ENCODE results near the gene TMEM201. TPM values are rescaled to one million over a fixed set of nuclear protein-coding genes. Genes with fewer than 3 reads are reported as not detected.

TMEM201 gene
- total and polyA plus RNA-seq, 9 of the 15 experiments (the other 6 are each of a cell fraction or from before 2014, with no cell fraction given), result 0.42 to 51.3 (median 7.4) TPM

DNA sequence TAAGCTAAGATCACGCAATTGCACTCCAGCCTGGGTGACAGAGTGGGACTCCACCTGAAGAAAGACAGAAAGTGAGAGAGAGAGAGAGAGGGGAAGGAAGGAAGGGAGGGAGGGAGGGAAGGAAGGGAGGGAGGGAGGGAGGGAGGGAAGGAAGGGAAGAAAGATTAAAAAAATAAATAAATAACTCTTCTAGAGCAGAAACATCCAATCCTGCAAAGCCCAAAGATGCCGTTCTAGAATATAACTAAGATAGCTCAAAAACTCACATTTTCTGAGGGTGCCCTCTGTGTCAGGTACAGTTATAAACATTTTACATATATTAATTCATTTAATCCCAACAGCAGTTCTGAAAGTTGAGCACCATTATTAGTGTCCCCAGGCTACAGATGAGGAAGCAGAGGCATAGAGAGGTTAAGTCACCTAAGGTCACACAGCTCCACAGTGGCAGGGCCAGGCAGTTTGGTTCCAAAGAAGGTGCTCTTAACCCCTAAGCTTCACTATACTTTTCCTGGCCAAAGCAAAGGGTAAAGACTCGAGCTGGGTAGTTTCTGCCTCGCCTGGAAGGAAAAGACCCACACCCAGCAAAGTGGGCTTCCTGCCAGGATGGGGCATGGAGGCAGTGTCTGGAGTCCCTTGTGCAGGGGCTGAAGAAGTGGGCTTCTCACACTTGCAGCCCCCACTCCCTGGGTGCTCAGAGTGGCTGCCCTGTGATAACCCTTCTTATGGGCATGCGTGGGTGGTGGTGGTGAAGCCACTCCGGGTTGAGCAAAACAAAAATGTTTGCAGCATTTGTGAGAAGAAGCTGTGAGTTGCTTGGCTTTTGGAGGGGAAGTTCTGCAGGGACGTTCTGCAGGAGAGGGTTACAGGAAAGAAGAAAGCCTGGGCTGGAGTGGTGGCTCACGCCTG is 54.9 kb downstream of the TMEM201 start:
- Histone ChIP-seq H3K4me2 (ENCODE audit: insufficient read depth, low read length) (no peak overlapping the region), H3K79me2 (ENCODE audit: control insufficient read depth, insufficient read depth, low read length) (no peaks in the 10 kb centered on the region), H3K27me3 (ENCODE audit: control insufficient read depth in 2 of 2, insufficient read depth in 2 of 2, low read length in 2 of 2) (peaks cover 2 to 8% of the 10 kb centered on the region in 2 experiments; a peak in 1 of 5 replicates), H3K36me3 (ENCODE audit: control insufficient read depth, insufficient read depth, low read length) (no peaks in the 10 kb centered on the region), H3K9me1 (ENCODE audit: control insufficient read depth, insufficient read depth, low read length) (no peaks in the 10 kb centered on the region), H4K20me1 (replicated peaks; ENCODE audit: control insufficient read depth, insufficient read depth, low read length) (0 out of 2 replicates have a peak, but pooled peaks cover 3% of the 10 kb centered on the region), H3K9me3 (replicated peaks; ENCODE audit: control insufficient read depth, insufficient read depth, low read depth, low read length) (no peaks in the 10 kb centered on the region), H3K27ac (ENCODE audit: extremely low read depth, low read depth, low read length) (no peak overlapping the region), H3K9ac (ENCODE audit: insufficient read depth in 1 of 2, low read depth in 2 of 2, low read length in 2 of 2) (no peak overlapping the region), H3K4me1 (replicated peaks in 1 of 2; ENCODE audit: control insufficient read depth in 2 of 2, insufficient read depth in 2 of 2, low read length in 2 of 2) (peaks cover 6 to 7% of the 10 kb centered on the region in 2 experiments; a peak in 2 of 5 replicates), H3K4me3 (no peak overlapping the region), H2AFZ (ENCODE audit: low read depth, low read length) (no peak overlapping the region)
- POLR2A ChIA-PET, result interaction anchor here (0.6 to 1.9 kb wide), 3 partner anchors 13 to 498 kb away, joined by 3 to 5 read pairs (median 4); no protein-coding TSS in a partner anchor
- 24% methylated on average over 8 of the region's 8 CpGs for WGBS (ENCODE audit: insufficient coverage, low coverage, missing lambda C conversion rate)
- FAIRE-seq (no peak), ATAC-seq (peak; percentile 31; the same call in 1 of the 3 replicates), DNase-seq (ENCODE audit: extremely low read depth in 1 of 4, low spot score in 3 of 4) (no peak)
- CTCF ChIA-PET (ENCODE audit: low intra/inter-chr PET ratio), result no interaction called here
- in situ Hi-C loops (cut with MboI) (no loop called here), intact Hi-C loops (cut with micrococcal nuclease) (no loop called here)
- no TSS peak for BruUV-seq (replicated peaks)
- no peak for TF ChIP-seq ZNF224 (CRISPR knock-in tag; IDR thresholded peaks at IDR 0.05)
- TF ChIP-seq POLR2A (conservative IDR thresholded peaks at IDR 0.05), result no peak
- TF ChIP-seq PPARD (CRISPR knock-in tag; IDR thresholded peaks at IDR 0.05), result no peak
- TF ChIP-seq EGR1 (conservative IDR thresholded peaks at IDR 0.05), result peak; percentile 63
- TF ChIP-seq, protein P1, sequence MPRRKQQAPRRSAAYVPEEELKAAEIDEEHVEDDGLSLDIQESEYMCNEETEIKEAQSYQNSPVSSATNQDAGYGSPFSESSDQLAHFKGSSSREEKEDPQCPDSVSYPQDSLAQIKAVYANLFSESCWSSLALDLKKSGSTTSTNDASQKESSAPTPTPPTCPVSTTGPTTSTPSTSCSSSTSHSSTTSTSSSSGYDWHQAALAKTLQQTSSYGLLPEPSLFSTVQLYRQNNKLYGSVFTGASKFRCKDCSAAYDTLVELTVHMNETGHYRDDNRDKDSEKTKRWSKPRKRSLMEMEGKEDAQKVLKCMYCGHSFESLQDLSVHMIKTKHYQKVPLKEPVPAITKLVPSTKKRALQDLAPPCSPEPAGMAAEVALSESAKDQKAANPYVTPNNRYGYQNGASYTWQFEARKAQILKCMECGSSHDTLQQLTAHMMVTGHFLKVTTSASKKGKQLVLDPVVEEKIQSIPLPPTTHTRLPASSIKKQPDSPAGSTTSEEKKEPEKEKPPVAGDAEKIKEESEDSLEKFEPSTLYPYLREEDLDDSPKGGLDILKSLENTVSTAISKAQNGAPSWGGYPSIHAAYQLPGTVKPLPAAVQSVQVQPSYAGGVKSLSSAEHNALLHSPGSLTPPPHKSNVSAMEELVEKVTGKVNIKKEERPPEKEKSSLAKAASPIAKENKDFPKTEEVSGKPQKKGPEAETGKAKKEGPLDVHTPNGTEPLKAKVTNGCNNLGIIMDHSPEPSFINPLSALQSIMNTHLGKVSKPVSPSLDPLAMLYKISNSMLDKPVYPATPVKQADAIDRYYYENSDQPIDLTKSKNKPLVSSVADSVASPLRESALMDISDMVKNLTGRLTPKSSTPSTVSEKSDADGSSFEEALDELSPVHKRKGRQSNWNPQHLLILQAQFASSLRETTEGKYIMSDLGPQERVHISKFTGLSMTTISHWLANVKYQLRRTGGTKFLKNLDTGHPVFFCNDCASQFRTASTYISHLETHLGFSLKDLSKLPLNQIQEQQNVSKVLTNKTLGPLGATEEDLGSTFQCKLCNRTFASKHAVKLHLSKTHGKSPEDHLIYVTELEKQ (CRISPR knock-in tag; IDR thresholded peaks at IDR 0.05), result no peak
- TF ChIP-seq, protein P2, sequence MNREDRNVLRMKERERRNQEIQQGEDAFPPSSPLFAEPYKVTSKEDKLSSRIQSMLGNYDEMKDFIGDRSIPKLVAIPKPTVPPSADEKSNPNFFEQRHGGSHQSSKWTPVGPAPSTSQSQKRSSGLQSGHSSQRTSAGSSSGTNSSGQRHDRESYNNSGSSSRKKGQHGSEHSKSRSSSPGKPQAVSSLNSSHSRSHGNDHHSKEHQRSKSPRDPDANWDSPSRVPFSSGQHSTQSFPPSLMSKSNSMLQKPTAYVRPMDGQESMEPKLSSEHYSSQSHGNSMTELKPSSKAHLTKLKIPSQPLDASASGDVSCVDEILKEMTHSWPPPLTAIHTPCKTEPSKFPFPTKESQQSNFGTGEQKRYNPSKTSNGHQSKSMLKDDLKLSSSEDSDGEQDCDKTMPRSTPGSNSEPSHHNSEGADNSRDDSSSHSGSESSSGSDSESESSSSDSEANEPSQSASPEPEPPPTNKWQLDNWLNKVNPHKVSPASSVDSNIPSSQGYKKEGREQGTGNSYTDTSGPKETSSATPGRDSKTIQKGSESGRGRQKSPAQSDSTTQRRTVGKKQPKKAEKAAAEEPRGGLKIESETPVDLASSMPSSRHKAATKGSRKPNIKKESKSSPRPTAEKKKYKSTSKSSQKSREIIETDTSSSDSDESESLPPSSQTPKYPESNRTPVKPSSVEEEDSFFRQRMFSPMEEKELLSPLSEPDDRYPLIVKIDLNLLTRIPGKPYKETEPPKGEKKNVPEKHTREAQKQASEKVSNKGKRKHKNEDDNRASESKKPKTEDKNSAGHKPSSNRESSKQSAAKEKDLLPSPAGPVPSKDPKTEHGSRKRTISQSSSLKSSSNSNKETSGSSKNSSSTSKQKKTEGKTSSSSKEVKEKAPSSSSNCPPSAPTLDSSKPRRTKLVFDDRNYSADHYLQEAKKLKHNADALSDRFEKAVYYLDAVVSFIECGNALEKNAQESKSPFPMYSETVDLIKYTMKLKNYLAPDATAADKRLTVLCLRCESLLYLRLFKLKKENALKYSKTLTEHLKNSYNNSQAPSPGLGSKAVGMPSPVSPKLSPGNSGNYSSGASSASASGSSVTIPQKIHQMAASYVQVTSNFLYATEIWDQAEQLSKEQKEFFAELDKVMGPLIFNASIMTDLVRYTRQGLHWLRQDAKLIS (CRISPR knock-in tag; IDR thresholded peaks at IDR 0.05), result no peak
- no peak for TF ChIP-seq CREBBP (IDR thresholded peaks at IDR 0.05; ENCODE audit: low read depth, low read length)
- TF ChIP-seq, protein P3, sequence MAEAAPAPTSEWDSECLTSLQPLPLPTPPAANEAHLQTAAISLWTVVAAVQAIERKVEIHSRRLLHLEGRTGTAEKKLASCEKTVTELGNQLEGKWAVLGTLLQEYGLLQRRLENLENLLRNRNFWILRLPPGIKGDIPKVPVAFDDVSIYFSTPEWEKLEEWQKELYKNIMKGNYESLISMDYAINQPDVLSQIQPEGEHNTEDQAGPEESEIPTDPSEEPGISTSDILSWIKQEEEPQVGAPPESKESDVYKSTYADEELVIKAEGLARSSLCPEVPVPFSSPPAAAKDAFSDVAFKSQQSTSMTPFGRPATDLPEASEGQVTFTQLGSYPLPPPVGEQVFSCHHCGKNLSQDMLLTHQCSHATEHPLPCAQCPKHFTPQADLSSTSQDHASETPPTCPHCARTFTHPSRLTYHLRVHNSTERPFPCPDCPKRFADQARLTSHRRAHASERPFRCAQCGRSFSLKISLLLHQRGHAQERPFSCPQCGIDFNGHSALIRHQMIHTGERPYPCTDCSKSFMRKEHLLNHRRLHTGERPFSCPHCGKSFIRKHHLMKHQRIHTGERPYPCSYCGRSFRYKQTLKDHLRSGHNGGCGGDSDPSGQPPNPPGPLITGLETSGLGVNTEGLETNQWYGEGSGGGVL (CRISPR knock-in tag; IDR thresholded peaks at IDR 0.05), result no peak
- TF ChIP-seq FOS (IDR thresholded peaks at IDR 0.05; ENCODE audit: extremely low read depth, insufficient read length), result no peak
- no peak for TF ChIP-seq JUN (IDR thresholded peaks at IDR 0.05; ENCODE audit: borderline replicate concordance, low read depth, low read length)
- TF ChIP-seq JUN (CRISPR knock-in tag; IDR thresholded peaks at IDR 0.05; ENCODE audit: borderline replicate concordance), result no peak
- TF ChIP-seq ZNF253 (CRISPR knock-in tag; conservative IDR thresholded peaks at IDR 0.05), result no peak
- TF ChIP-seq CEBPB (tag; IDR thresholded peaks at IDR 0.05), result no peak

All from K562 (cell line).